GM19463 (cell line): ENCODE data around the gene SPACDR.

Experiments used
- ATAC-seq: cut with Tn5 transposase; IDR thresholded peaks from one replicate; pipeline ENCODE4 v1.9.1; 2021; ENCODE audit warnings: mild to moderate bottlenecking, moderate library complexity; ENCODE audit not compliant: unreplicated experiment

SPACDR gene

DNA sequence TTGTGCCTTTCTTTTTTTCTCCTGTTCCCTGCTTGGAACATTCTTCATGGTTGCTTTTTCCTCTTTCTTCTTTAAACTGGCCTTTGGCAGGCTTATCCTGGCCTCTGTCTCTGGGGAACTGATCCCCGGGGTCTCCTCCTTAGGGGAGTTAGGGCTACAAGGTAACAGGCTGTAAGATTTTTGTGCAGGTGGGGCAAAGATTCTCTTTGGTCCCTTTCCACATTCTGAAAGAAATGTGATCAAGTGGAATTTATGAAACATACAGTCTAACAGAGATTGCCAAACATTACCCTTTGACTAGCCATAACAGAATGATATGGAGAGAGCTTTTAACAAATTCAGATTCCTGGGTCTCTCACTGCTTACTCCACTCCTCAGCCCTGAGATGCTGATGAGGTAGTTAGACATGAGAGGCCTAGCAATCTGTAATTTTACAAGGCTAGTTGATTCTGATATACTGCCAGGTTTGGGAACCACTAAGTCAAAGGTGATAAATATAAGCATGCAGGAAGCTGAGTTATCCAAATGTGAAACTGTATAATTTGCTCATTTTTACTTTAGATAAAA is 44.3 kb downstream of the SPACDR start:
- no peak for ATAC-seq

DNA sequence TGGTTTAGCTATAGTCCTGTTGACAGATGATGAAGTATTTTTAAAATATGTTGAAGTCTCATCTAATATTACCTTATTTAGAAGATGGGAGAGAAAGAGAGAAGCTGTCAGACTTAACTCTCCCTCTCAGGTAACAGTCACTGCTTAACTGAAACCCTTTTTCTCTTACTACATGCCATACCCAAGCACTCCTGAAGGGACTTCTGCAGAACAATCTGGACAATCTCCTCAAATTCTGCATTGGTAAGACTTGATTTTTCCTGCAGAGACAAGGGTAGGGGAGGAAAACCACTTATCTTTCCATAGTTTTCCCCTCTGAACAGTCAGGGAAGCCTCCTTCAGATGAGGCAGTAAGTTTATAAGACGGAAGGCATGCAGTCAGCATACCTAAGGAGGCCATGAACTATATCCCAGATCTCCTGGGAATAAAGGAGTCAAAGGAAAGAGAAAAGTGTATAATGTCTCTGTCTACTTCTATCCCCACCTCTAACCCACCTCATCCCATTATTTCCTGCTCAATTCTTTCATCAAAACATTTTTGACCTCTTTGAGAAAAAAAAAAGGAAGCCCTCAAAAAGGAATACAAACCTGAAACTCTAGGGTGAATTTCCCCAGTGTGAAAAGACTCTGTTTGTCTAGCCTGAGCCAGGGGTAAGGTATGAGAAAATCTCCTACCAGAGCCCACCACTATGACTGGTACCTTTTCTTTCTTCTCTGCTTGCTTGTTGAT is 45.0 kb downstream of the SPACDR start:
- no peak for ATAC-seq

DNA sequence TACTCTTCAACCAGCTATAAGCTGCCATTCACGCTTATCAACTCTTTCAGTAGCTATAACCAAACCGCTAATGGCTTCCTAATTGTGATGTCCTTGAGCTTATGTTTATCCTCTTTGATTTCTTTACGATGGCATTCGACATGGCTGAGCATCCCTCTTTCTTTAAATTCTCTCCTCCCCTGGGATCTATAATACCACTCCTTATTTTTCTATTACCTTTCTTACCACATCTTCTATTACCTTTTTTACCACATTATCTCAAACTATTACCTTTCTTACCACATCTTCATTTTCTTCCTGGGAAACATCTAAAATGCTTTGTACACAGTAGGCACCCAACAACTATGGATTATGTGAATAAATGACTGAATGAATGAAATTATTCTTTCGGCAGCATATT is 48.6 kb downstream of the SPACDR start:
- ATAC-seq: no peak

DNA sequence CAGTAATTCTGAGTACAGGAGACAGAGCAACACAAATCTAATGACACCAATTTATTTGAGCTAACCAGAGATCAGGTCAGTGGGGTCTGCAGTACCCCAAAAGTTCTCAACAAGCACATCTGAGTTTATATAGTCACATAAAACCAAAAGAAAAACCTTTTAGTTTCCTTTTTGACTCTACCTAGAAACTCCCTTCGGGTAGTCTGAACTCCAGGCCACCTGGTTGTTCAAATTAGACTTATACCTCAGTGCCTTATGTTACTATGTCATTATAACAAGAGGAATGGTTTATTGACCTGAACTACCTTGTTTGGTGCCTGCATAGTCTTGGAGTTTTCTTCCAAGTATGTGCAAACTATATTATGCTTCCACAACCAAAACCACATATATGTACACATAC is 50.2 kb downstream of the SPACDR start:
- no peak for ATAC-seq

DNA sequence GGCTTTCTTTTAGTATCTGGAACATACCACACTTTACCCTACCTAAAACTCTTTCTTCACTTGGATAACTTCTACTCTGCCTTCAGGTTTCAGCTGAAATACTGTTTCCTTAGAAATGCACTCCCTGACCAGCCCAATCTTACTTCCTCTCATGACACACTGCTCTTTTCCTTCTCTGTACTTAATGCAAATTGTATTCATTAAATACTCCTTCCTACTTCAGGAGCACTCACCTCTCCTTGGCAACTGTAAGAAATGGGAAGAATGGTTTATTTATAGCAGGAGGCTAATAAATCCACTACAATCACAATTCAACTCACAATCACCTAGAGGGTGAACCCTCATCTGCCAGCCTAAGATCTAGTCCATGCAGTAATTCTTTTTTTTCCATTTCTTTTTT is 50.7 kb downstream of the SPACDR start:
- ATAC-seq: no peak

DNA sequence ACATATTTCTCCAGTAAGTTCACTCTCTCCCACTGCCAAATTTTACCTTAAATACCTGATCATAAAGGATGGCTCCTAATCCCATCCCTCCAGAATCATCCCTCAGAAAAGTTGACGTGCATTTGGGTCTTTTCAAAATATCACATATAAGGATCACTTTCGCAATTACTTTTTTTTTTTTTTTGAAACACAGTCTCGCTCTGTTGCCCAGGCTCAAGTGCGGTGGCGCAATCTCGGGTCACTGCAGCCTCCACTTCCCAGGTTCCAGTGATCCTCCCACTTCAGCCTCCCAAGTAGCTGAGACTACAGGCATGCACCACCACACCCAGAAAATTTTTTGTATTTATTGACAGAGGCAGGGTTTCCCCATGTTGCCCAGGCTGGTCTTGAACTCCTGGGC is 53.0 kb downstream of the SPACDR start:
- no peak for ATAC-seq

DNA sequence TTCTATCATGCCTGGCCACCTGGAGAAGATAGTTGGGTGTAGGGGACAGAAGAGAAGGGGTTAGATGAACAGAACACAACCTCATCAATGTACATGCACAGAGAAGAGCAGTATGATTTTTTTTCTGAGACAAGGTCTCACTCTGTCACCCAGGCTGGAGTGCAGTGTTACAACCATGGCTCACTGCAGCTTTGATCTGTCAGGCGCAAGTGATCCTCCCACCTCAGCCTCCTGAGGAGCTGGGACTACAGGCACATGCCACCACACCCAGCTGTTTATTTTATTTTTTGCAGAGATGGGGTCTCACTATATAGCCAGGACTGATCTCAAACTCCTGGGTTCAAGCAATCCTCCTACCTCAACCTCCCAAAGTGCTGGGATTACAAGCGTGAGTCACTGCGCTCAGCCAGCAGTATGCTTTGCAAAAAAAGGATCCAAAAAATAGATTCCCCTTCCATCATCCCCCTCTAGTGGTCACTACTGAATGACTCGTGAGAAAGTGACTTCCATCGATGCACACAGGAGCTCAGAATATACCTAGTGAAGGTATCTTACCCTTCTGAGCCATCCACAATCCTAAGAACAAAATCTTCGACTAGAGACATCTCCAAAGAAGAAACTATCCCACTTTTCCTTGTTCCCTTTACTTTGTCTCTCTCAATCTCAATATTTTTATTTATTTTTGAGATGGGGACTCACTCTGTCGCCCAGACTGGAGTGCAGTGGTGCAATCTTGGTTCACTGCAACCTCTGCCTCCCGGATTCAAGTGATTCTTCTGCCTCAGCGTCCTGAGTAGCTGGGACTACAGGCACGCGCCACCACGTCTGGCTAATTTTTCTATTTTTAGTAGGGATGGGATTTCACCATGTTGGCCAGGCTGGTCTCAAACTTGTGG is 56.5 kb downstream of the SPACDR start:
- ATAC-seq: peak; percentile 54

DNA sequence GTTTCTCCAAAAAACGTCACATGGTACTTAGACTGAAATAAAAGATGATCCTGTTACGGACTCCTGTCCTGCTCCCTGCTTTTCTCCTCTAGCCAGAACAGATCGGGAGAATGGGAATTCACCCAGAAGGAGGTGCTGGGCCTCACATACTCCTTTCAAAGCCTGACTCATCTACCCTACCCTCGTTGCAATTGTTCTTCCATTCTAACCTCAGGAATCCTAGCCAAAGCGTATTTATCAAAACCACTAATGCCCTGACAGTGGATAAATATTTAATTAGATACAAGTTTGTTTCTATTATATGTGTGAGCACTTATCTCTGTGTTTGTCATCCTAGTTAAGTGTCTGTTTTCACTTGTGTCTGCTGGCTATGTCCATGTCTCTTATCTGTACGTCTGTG is 57.3 kb downstream of the SPACDR start:
- no peak for ATAC-seq
